Fibroblast of villous mesenchyme (primary cell): ENCODE results near the gene DLGAP1. TPM values are rescaled to one million over a fixed set of nuclear protein-coding genes. Genes with fewer than 3 reads are reported as not detected.

Experiments used
- DNase-seq: peaks from one replicate; pipeline ENCODE4 v3.0.0-alpha.2; 2010; ENCODE audit warnings: low read depth
- H3K4me3 ChIP-seq: 2 replicates; pipeline ENCODE4 v1.5.1; 2011; ENCODE audit warnings: low read depth, mild to moderate bottlenecking, low read length
- total RNA-seq: library from RNA; depleted of rRNA; stranded (reverse); fragments of >200 nt; gene quantifications from 2 replicates; pipeline ENCODE4 v1.2.3, GENCODE V29; 2012
- TF ChIP-seq, protein P1 (sequence below): IDR thresholded peaks from 2 replicates; pipeline ENCODE4 v1.5.1; 2012; ENCODE audit warnings: low read depth, mild to moderate bottlenecking, low read length; ENCODE audit not compliant: insufficient read depth

DLGAP1 gene
- total RNA-seq, 1 donor: 0.86 TPM

DNA sequence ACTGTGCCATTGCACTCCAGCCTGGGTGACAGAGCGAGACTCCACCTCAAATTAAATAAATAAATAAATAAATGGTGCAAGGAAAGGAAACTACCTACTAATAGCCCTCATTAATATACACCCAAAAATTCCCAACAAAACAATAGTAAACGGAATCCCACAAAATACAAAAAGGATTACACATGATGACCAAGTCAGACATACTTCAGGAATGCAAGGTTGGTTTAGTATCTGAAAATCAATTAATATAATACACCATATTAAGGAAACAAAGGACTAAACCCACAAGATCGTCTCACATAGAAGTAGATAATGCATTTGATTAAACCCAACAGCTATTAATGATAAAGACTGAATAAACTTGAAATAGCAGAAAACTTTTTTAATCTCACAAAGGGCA, 697.7 kb downstream of the DLGAP1 start:
- H3K4me3 ChIP-seq: no peak overlapping the region
- TF ChIP-seq, protein P1, sequence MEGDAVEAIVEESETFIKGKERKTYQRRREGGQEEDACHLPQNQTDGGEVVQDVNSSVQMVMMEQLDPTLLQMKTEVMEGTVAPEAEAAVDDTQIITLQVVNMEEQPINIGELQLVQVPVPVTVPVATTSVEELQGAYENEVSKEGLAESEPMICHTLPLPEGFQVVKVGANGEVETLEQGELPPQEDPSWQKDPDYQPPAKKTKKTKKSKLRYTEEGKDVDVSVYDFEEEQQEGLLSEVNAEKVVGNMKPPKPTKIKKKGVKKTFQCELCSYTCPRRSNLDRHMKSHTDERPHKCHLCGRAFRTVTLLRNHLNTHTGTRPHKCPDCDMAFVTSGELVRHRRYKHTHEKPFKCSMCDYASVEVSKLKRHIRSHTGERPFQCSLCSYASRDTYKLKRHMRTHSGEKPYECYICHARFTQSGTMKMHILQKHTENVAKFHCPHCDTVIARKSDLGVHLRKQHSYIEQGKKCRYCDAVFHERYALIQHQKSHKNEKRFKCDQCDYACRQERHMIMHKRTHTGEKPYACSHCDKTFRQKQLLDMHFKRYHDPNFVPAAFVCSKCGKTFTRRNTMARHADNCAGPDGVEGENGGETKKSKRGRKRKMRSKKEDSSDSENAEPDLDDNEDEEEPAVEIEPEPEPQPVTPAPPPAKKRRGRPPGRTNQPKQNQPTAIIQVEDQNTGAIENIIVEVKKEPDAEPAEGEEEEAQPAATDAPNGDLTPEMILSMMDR: no peak
- DNase-seq: no peak

DNA sequence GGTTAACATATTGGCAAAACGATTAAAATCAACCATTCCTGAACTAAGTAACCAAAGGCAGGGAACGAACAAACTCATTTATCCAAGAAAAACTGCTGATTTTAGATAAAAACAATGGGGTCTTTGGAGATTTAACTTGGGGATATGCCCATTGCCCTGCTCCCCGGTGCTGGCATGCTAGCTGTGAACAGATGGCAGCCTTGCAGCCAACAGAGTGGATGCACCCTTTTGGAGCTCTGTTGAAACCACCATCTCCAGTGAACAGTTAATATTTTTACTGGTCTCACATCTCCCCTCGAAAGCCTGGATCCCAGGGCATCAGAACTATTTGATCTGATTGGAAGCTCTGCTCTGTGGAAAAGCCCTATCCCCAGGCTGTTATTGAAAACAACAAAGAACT, 702.0 kb downstream of the DLGAP1 start:
- TF ChIP-seq, protein P1: no peak
- DNase-seq: no peak
- H3K4me3 ChIP-seq: no peak overlapping the region

DNA sequence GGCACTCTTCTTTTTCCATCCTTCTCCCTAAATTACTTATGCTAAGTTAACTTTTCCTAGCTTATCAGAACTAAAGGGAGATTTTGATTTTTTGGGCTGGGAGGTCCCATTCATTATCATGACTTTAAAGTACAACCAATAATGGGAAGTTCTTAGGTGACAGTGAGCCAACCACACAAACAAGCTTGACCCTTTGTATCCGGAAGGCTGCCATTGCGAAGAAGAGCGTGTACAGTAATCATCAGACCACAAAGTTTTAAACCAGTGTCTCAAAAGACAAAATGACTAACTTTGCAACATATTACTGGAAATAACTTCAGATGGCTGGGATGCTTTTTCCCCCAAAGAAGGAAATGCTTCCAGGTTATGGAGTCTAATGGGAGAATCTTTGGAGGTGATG, 707.0 kb downstream of the DLGAP1 start:
- TF ChIP-seq, protein P1: no peak
- DNase-seq: no peak
- no peak overlapping the region for H3K4me3 ChIP-seq

DNA sequence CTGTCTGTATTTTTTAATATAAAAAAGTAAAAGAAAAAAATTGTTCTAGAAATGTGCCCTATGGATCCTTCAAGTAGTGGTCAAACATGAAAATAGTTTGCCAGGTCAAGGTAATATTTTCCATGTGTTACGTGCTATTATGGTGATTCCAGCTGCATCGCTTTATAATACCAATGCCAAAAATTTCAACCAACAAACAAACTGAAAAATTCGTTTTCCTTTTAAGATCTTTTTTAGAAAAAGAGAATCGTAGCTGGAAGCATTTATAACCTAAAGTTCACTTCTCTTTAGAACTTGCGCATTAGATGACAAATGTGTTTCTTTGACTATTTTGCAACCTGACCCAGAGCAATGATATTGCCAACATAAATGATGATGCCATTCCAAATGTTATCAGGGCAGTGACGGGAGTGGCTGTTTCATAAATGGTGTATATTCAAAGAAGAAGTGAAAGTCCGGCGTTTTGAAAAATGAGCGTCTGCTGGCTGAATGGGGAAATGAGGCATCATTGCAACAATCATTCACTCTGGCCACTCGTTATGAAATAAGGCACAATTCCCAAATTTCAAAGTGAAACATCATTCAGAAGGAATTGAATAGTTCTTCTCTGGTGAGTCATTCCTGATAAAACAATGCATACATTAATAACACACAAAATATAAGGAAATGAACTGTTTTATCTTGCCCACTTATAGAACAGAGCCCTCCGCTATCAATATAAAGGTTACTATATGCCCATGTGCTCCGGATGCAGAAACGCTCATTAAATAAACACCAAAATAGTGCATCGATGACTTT, 707.7 kb downstream of the DLGAP1 start:
- TF ChIP-seq, protein P1: no peak
- H3K4me3 ChIP-seq: no peak overlapping the region
- DNase-seq: no peak

DNA sequence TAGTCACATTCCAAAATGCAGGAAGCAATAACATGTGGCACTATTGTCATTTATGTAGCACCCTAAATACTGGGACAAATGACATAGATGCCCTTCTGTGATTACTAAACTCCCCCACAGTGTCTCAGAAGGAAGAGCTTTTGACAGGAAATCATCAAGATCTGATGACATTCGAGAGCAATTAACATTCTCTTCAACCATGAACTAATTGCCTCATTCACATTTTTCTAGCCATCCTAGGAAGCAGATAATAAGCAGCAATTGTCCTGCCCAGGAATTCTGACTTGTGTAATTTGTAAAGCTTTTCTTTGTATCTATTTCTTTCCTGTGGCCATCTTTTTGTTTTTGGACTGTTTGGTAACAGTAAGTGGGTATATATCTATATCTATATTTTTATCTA, 712.6 kb downstream of the DLGAP1 start:
- TF ChIP-seq, protein P1: no peak
- no peak overlapping the region for H3K4me3 ChIP-seq
- no peak for DNase-seq

DNA sequence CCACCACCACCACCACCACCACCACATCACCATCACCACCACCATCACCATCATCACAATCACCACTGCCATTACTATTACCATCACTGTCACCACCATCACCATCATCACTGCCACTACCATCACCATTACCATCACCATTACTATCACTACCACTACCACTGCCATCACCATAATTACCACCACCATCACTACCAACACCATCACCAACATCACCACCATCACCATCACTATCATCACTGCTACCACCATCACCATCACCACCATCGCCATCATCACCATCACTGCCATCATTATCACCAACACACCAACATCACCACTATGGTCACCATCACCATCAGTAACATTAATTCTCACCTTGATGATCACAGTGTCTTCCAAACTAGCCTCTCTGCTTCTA, 713.8 kb downstream of the DLGAP1 start:
- TF ChIP-seq, protein P1: no peak
- DNase-seq: no peak
- H3K4me3 ChIP-seq: no peak overlapping the region
